Activated CD8-positive, alpha-beta memory T cell treated with anti-CD3 and anti-CD28 coated beads, Interleukin-2, amount 50 U/mL, for 4 hours (primary cell): Measurements from ENCODE around the gene SRP14.
"Not testable (repeated sequence)": the region's sequence is repeated elsewhere in the genome, so short reads cannot be mapped to it uniquely, and the experiment has no call there.

Experiments used
- DNase-seq: peaks from one replicate; pipeline ENCODE4 v3.0.0-alpha.2; 2020

Gene SRP14

GRCh38 chr15:40038638-40039543 is at the start of gene SRP14:
Gene SRP14 (minus strand): TSS chr15:40039181. CDS start chr15:40039116, 65 bp downstream.
- DNase-seq: peak; percentile 91

DNA sequence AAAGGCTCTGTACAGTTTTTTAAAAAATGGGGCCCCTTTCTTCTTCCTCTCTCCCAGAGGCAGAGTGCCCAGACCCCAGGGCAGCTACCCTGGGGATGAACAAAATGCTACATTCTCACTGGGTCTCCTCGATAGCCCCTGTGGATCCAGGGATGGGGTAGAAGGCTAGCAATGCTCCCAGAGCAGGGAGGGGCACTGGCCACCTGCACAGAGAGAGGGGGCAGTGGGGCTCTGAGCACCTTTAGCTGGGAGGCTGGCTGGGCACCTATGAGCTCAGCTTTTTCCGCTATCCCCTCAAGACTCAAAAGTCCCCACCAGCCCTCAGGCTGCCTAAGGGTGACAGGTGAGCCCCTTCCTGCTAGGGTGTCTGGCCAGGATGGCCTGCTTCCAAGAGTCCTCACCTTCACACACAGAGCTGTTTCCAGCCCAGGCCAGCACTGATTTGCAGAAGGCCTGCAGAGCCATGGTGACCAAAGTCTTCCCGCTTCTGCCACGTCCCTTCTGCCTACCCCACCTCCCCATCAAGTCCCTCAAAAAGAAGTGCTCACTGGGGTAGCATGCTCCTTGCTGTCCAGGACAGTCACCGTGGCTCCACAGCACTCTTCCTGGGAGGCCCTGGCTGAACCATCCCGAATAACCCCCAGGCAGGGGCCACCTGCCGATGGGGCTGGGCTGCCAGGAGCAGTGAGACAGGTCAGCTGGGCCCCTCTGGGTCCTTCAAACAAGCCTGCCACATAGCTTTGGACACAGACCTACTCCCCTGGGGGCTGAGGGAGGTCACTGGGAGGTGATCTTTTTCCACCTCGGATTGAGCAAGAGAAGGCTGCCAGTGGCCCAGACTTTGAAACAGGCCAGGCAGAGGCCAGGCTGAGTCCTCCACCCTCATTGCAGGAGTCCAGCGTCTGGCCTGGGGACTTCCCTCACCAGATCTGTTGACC is 49.3 kb upstream of the SRP14 start:
- DNase-seq: no peak

- no peak for DNase-seq
These were observed 48.3 kb upstream of the SRP14 start for GRCh38 chr15:40087068-40087810.

DNA sequence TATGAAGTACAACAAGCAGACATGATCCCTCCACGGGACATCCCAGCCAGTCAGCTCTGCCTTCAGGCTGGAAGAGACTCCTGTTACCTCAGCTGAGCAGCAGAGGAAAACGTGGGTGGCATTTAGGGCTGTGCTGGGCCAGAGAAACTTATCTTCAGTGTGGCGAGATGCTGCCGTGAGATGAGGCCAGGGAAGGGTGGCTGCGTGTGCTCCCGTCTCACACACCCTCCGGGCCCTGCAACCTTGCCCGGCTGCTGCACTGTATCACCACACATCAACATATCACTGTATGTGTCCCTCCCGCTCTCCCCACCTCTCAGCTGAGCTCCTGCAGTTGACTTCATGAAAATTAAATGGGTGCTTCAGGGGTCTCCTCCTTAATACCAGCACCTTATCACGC is 46.3 kb upstream of the SRP14 start:
- DNase-seq: no peak

DNA sequence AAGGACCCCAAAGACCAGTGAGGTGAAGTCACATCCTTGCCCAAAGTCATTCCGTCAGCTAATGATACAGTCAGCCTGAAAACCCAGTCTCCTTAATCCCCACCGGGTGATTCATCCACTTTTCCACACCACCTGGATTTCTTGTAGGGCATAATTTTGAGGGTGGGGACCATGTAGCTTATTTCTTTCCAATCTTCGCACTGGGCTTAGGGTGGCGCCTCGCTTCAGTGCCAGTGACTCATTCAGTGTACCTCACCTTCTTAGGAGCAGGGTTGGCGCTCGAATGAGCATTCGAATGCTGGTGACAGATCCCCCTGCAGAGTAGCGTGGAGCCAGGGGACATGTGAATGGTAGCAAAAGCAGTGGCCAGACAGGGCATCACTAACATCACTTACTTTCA is 45.7 kb upstream of the SRP14 start:
- DNase-seq: no peak

- DNase-seq: no peak
These were observed 43.4 kb upstream of the SRP14 start for GRCh38 chr15:40082195-40082883.

GRCh38 chr15:40081691-40082194 is 42.8 kb upstream of the SRP14 start:
- DNase-seq: no peak

GRCh38 chr15:40080847-40081246 is 41.9 kb upstream of the SRP14 start:
- no peak for DNase-seq

GRCh38 chr15:40080104-40080503 is 41.1 kb upstream of the SRP14 start:
- DNase-seq: no peak

DNA sequence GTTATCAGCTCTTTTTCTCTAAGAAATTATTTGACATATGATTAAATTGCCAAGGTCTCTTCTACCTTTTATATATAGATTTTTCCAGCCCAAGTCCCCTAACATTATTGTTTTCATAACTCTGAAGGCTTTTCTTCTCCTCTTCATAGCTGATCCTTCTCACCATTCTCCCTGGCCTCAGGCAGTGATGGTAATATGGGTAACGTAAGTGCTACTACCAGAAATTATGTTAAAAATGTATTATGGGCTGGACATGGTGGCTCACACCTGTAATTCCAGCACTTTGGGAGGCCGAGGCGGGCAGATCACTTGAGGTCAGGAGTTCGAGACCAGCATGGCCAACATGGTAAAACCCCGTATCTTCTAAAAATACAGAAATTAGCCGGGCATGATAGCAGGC is 40.5 kb upstream of the SRP14 start:
- DNase-seq: no peak

DNA sequence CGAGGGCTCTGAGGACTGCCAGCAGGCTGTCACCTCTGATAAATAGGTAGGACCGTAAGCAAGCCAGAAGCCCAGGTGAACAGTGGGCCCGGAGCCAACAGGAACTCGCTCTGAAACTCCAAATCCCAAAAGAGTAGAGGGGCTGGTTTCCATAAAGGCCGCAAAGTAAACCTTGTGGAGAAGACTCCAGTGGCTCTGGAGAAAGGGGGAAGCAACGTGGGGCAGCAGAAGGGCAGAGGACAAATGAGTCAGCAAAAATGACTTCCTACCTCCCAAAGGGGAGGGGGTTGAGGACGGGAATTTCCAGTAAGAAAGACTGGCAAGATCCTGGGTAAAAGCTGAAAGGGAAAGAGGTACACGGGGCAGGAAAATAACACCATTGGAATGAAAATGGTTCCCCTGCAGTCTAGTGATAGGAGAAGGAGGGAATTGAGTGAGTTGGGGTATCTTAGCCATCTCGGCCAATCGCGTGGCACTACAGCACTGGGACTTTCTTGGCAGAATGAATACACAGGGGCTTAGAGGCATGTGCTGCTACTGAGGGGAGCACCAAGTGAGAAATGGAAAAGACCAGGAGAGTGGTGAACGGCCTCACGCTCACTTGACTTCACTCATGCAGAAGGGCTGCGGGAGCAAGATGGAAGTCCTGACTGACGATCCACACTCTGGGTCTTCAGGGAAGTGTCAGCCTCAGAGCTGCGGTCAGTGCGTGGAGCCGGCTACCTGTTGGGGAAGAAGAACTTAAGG is 36.5 kb upstream of the SRP14 start:
- DNase-seq: no peak

DNA sequence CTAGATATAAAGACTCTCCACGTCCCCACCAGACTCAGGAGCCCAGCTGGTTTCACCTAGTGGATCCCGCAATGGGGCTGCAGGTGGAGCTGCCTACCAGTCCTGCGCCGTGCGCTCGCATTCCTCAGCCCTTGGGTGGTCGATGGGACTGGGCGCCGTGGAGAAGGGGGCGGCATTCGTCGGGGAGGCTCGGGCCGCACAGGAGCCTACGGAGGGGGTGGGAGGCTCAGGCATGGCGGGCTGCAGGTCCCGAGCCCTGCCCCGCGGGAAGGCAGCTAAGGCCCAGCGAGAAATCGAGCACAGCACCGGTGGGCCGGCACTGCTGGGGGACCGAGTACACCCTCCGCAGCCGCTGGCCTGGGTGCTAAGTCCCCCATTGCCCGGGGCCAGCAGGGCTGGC is 35.7 kb upstream of the SRP14 start:
- not testable (repeated sequence) for DNase-seq

DNA sequence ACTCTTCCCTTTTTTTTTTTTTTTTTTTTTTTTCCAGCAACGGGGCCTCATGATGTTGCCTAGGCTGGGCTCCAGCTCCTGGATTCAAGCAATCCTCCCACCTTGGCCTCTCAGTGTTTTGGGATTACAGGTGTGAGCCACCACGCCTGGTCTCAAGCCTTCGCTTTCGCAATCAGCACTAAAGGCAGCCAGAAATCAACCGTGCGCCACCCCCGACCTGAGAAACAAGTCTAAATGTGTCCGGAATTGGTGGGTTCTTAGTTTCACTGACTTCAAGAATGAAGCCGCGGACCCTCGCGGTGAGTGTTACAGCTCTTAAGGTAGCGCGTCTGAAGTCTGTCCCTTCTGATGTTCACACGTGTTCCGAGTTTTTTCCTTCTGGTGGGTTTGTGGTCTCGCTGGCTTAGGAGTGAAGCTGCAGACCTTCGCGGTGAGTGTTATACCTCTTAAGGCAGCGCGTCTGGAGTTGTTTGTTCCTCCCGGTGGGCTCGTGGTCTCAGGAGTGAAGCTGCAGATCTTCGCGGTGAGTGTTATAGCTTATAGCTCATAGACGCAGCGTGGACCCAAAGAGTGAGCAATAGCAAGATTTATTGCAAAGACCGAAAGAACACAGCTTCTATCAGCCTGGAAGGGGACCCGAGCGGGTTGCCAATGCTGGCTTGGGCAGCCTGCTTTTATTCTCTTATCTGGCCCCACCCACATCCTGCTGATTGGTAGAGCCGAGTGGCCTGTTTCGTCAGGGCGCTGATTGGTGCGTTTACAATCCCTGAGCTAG is 34.9 kb upstream of the SRP14 start:
- DNase-seq: not testable (repeated sequence)

DNA sequence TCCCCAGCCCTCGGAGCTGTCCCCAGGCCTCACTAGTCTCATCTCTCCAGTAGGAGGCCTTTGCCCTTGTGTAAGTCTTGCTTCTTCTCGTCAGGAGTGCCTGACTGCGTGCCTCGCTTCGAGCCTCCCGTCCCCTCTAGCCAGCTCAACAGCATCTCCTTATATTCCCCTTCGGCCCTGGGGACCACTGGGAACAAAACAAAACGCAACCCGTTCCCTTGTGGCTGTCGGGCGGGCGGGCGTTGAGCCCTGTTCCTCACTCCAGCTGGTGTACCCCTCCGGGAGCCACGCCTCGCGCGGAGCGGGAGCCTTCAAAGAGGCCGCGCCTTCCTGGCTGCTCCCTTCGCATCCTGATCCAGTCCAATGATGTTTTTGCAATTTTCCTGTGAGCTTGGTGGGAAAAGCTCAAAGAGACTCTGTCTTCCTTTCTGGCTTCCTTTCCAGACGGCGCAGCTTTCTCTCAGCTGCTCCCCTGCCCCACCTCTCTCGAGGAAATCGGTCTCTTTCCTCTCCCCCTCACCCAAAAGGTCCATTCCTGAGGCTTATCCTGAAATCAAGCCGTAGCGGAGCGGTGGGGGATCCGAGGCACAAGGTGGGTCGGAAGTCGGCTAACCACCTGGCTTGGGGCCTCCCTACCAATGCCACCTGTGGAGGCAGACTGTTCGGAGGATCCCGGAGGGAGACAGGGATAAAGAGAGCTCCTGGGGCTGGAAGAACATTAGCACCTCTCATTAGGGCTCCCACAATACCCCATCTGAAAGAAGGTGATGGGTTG is 33.4 kb upstream of the SRP14 start:
- no peak for DNase-seq

DNA sequence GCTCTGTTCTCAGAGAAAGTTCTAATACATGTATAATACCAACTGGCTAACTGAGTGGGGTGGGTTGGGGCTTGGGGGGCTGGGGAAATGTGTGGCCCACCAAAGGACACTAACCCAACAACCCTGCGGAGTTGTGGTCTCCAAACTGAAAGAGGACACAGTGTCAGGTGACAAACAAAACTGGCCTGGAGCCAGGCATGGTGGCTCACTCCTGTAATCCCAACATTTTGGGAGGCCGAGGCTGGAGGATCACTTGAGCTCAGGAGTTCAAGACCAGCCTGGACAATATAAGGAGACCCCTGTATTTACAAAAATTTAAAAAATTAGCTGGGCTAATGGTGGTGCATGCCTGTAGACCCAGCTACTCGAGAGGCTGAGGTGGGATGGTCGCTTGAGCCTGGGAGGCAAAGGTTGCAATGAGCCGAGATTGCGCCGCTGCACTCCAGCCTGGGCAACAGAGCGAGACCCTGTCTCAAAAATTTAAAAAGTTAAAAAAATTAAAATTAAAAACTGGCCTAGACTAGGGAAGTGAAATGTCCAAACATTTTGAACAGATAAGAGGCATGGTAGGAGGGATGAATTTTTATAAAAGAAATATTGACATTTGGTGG is 31.7 kb upstream of the SRP14 start:
- no peak for DNase-seq

DNA sequence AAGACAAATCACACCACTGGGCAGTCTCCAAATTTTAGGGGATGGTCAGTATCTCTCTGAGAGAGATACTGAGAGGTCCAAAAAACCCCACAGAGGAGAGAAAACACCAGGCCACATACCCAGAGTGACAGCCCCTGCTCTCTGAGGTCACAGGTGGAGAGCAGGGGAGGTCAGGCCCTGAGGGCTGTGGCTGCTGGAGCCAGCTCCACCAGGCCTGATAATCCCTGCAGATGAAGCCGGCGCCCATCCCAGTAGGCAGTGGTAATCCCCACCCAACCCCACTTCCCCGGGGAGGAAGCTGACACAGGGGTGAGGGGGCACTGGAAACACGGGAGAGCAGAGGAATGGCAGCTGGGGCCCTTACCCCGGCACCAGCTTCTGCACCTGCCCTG is 31.2 kb upstream of the SRP14 start:
- no peak for DNase-seq

- no peak for DNase-seq
These were observed 30.5 kb upstream of the SRP14 start for GRCh38 chr15:40069178-40070165.
